Measurements from ENCODE around the gene SHBG.
A peak's percentile ranks its signal among the peaks of the same experiment; 100 is the strongest.
"Not testable (repeated sequence)": the region's sequence is repeated elsewhere in the genome, so short reads cannot be mapped to it uniquely, and the experiment has no call there.

Gene SHBG

DNA sequence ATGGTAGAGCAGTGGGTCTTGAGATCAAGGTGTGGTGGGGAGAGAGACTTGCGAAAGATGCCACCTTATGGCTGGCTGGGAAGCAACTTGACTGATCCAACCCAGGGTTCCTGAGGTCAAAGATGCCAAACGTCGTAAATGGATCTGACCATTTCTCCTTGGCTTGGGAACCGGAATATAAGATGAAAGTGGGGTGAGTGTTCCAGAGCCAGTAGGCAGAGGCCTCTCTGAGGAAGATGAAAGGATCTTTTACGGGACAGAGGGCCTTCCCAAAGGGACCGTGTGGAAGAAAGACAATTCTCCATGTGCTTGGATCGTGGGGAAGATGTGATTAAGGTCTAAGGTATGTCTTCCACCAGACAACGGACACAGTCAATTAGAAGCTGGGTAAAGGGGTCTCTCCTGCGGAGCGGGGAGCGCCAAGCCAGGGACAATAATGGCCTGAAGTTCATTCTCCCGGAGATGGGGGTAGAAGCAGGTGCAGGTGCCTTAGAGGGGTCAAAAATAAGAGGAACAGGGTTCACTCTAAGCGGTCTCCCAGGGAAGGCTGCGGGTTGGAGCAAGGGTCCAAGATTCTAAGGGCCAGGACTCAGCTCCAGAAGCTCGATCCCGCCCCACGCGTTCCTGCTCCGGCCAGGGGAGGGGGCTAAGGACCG lies 16.0 kb upstream of the SHBG start:
- H3K4me3 ChIP-seq (ENCODE audit: low read length), result peak overlapping the region; percentile 94
- peak; percentile 37 for DNase-seq (ENCODE audit: low read depth)
- TF ChIP-seq, protein P1, sequence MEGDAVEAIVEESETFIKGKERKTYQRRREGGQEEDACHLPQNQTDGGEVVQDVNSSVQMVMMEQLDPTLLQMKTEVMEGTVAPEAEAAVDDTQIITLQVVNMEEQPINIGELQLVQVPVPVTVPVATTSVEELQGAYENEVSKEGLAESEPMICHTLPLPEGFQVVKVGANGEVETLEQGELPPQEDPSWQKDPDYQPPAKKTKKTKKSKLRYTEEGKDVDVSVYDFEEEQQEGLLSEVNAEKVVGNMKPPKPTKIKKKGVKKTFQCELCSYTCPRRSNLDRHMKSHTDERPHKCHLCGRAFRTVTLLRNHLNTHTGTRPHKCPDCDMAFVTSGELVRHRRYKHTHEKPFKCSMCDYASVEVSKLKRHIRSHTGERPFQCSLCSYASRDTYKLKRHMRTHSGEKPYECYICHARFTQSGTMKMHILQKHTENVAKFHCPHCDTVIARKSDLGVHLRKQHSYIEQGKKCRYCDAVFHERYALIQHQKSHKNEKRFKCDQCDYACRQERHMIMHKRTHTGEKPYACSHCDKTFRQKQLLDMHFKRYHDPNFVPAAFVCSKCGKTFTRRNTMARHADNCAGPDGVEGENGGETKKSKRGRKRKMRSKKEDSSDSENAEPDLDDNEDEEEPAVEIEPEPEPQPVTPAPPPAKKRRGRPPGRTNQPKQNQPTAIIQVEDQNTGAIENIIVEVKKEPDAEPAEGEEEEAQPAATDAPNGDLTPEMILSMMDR (IDR thresholded peaks at IDR 0.05; ENCODE audit: insufficient read depth, low read depth, low read length, missing control alignments), result no peak

DNA sequence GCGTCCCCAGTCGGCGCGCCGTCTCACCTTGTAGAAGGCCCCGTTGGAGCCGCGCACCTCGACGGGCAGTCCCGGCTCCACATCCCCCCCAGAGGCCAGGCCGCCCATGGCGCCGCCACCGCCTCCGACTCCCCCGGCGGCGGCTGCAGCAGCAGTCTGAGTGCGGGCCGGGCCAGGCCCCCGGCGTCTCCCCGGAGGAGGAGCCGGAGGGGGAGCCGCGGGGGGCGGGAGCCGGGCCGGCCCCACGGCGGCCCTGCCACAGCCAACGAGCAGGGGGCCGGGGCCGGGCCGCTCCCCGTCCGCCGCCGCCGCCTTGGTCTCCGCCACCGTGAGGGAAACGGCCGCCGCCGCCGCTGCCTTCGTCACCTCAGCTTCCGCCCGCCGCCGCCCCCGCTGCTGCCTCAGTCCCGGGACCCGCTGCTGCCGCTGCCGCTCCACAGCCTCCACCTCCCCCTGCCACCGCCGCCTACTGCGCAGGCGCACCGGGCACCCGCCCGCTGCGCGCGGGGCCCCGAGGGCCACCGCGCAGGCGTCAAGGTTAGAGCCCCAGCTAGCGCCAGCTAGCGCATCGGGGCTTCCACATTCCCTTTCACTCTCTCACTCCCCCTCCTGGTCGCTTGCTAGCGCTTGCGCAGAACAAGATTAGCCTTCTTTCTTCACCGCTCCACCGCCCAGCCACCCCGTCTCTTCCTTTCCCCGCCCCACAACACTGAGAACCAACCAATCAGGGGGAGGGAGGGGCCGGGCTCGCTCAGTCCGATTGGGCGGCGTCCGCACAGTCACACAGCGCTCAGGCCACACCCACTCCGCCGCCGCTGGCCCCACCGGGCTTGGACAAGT lies 15.3 kb upstream of the SHBG start, which contains the start of gene FXR2:
Gene FXR2 (minus strand): TSS at position 473 of the 840 bp plus-strand sequence. CDS start 365 bp downstream, at position 108.
- H3K4me3 ChIP-seq (ENCODE audit: low read length), result peak within 1 kb of the TSS; percentile 94
- TF ChIP-seq, protein P1 (IDR thresholded peaks at IDR 0.05; ENCODE audit: insufficient read depth, low read depth, low read length, missing control alignments), result peak; percentile 65
- DNase-seq (ENCODE audit: low read depth), result peak; percentile 100

DNA sequence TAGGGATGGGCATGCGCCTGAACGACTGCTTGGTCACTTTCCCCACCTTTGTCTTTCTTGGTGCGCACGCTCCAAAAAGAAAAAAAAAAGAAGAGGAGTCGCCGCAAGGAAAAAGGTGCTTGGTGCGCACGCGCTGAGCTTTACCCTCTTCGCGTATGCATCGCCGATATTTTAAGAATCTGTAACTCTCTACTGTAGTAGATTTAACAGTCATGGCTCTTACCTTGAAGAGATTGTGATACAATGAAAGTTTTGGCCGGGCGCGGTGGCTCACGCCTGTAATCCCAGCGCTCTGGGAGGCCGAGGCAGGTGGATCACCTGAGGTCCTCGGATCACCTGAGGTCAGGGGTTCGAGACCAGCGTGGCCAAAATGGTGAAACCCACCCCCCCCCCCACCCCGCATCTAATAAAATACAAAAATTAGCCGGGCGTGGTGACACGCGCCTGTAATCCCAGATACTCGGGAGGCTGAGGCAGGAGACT lies 14.6 kb upstream of the SHBG start:
- DNase-seq (ENCODE audit: low read depth), result no peak
- TF ChIP-seq, protein P1 (IDR thresholded peaks at IDR 0.05; ENCODE audit: insufficient read depth, low read depth, low read length, missing control alignments), result no peak
- H3K4me3 ChIP-seq (ENCODE audit: low read length), result peak overlapping the region; percentile 46

DNA sequence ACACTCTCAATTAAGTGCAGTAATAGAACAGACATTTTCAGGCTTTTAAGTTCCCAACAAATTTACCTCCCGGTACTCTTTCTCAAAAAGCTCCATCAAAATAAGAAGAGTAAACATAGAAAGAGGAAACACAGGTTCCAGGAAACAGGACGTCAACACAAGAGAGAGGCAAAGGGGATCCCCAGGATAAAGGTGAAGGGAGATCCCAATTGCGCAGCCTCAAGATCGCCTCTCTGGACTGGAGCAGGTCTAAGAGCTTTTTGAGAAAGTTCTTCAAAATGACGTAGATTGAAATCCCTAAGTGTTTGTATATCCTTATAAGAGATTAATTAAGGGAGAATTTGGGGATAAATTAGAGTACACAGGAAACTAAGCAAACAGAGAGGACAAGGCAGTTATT lies 11.3 kb upstream of the SHBG start:
- no peak overlapping the region for H3K4me3 ChIP-seq (ENCODE audit: low read length)
- no peak for DNase-seq (ENCODE audit: low read depth)
- TF ChIP-seq, protein P1 (IDR thresholded peaks at IDR 0.05; ENCODE audit: insufficient read depth, low read depth, low read length, missing control alignments), result no peak

DNA sequence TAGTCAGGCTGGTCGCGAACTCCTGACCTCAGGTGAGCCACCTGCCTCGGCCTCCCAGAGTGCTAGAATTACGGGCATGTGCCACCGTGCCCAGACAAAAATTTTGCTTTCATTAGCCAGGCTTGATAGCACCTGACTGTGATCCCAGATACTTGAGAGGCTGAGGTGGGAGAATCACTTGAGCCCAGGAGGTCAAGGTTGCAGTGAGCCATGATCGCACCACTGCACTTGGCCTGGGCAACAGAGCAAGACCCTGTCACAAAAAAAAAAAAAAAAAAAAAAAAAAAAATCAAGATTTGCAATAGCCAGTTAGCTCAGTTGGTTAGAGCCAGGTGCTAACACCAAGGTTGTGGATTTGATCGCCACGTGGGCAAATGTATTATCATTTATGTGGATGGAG lies 9.1 kb upstream of the SHBG start:
- no peak for DNase-seq (ENCODE audit: low read depth)
- H3K4me3 ChIP-seq (ENCODE audit: low read length), result no peak overlapping the region
- TF ChIP-seq, protein P1 (IDR thresholded peaks at IDR 0.05; ENCODE audit: insufficient read depth, low read depth, low read length, missing control alignments), result no peak

DNA sequence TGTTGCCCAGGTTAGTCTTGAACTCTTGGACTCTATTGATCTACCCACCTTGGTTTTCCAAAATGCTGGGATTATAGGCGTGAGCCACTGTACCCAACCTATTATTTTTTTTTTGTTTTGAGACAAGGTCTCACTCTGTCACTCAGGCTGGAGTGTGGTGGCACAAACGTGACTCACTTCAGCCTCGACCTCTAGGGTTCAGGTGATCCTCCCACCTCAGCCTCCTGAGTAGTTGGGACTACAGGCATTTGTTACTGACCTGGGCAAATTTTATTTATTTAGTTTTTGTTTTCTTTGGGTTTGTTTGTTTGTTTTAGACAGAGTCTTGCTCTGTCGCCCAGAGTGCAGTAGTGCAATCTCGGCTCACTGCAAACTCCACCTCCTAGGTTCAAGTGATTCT lies 6.3 kb upstream of the SHBG start:
- TF ChIP-seq, protein P1 (IDR thresholded peaks at IDR 0.05; ENCODE audit: insufficient read depth, low read depth, low read length, missing control alignments), result no peak
- no peak for DNase-seq (ENCODE audit: low read depth)
- H3K4me3 ChIP-seq (ENCODE audit: low read length), result no peak overlapping the region

DNA sequence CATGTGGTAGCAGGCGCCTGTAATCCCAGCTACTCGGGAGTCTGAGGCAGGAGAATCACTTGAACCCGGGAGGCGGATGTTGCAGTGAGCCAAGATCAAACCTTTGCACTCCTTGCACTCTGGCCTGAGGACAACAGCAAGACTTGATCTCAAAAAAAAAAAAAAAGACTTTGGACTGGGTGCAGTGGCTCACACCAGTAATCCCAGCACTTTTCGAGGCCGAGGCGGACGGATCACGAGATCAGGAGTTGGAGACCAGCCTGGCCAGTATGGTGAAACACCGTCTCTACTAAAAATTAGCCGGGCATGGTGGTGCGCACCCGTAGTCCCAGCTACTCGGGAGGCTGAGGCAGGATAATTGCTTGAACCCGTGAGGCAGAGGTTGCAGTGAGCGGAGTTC lies 4.2 kb upstream of the SHBG start:
- H3K4me3 ChIP-seq (ENCODE audit: low read length); DNase-seq (ENCODE audit: low read depth): not testable (repeated sequence)

All from epithelial cell of esophagus (primary cell).